ENCODE results near the gene POLR3A.

DNA sequence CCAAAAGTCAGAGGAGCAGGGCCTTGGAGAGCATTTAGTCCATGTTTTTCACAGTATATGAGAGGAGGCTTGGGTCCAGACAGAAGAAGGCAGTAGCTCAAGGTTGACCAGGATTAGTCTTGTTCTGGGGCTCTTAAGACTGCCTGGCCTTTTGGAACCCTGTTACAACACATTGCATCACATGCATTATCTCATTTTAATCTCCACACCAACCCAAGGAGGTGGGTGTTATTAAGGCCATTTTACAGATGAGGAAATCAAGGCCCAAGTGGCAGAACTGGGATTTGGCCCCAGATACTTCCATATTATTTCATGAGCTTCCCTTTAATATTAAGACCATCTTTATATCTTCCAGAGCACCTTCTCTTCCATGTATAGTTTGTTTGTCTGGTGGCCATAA, 43.2 kb upstream of the POLR3A start:
- TF ChIP-seq, protein P1, sequence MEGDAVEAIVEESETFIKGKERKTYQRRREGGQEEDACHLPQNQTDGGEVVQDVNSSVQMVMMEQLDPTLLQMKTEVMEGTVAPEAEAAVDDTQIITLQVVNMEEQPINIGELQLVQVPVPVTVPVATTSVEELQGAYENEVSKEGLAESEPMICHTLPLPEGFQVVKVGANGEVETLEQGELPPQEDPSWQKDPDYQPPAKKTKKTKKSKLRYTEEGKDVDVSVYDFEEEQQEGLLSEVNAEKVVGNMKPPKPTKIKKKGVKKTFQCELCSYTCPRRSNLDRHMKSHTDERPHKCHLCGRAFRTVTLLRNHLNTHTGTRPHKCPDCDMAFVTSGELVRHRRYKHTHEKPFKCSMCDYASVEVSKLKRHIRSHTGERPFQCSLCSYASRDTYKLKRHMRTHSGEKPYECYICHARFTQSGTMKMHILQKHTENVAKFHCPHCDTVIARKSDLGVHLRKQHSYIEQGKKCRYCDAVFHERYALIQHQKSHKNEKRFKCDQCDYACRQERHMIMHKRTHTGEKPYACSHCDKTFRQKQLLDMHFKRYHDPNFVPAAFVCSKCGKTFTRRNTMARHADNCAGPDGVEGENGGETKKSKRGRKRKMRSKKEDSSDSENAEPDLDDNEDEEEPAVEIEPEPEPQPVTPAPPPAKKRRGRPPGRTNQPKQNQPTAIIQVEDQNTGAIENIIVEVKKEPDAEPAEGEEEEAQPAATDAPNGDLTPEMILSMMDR (conservative IDR thresholded peaks at IDR 0.05 in 1 of 2, IDR thresholded peaks at IDR 0.05 in 1 of 2; ENCODE audit: low read depth in 1 of 2, low read length in 2 of 2): no peak
- no peak for TF ChIP-seq EZH2 (IDR thresholded peaks at IDR 0.05; ENCODE audit: low read length, missing control alignments)

Measured in fibroblast of lung (primary cell).